Activated T-cell treated with anti-CD3 and anti-CD28 coated beads, Interleukin-2, amount 50 U/mL, for 4 hours (primary cell): Measurements from ENCODE around the gene BMP7. TPM values are rescaled to one million over a fixed set of nuclear protein-coding genes. Genes with fewer than 3 reads are reported as not detected.

ENCODE experiments used
- ATAC-seq, 2 donors: fragments of 200-7000 bp; cut with Tn5 transposase; one replicate each; pipeline ENCODE4 v1.10.0; 2021
- DNase-seq: peaks from one replicate; pipeline ENCODE4 v3.0.0-alpha.2; 2020
- H3K27me3 Mint-ChIP-seq: one replicate; pipeline ENCODE4 v1.8.0; 2021; ENCODE audit warnings: low read depth, mixed read lengths
- H3K36me3 Mint-ChIP-seq: one replicate; pipeline ENCODE4 v1.8.0; 2022; ENCODE audit warnings: mixed read lengths; ENCODE audit not compliant: insufficient read depth
- H3K4me1 Mint-ChIP-seq: one replicate; pipeline ENCODE4 v1.8.0; 2021; ENCODE audit warnings: low read depth, mixed read lengths
- H3K4me3 Mint-ChIP-seq: one replicate; pipeline ENCODE4 v1.8.0; 2021; ENCODE audit warnings: mild to moderate bottlenecking, moderate library complexity, mixed read lengths
- H3K9me3 Mint-ChIP-seq: one replicate; pipeline ENCODE4 v1.8.0; 2021; ENCODE audit warnings: mixed read lengths
- total RNA-seq, 3 donors: library from RNA; stranded (reverse); gene quantifications; one replicate each; pipeline ENCODE4 v1.2.1, GENCODE V29; 2021

Gene BMP7
- total RNA-seq, 3 donors from 2014 or later: 0.08 TPM; not detected in 2

DNA sequence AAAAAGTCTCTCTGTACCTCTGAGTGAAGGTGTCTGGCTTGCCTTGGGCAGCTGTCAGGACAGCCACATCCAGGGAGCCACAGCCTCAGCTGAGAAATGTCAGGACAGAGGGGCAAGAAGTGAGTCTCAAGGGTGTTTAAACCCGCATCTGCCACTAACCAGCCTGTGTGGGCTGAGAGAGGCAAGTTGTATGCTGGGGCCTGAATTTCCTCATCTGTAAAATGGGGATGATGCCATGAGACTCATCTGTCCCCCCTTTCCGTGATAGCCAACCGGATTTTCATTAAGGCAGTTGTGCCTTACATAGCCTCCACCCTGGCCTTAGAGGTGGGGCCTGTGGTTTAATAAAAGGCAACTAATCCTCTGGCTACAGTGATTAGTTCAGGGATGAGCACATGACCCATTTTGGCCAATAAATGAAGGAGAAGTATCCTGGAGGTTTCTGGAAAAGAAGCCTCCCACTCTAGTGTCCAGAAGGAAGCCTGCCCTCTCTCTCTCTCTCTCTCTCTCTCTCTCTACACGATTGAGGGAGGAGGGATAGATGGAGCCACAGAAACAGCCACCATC, 79.3 kb downstream of the BMP7 start:
- H3K36me3 Mint-ChIP-seq: no peaks in the 10 kb centered on the region
- ATAC-seq: no peak
- no peaks in the 10 kb centered on the region for H3K4me1 Mint-ChIP-seq
- H3K4me3 Mint-ChIP-seq: no peak overlapping the region
- no peaks in the 10 kb centered on the region for H3K9me3 Mint-ChIP-seq
- peaks cover 5% of the 10 kb centered on the region for H3K27me3 Mint-ChIP-seq
- no peak for DNase-seq

DNA sequence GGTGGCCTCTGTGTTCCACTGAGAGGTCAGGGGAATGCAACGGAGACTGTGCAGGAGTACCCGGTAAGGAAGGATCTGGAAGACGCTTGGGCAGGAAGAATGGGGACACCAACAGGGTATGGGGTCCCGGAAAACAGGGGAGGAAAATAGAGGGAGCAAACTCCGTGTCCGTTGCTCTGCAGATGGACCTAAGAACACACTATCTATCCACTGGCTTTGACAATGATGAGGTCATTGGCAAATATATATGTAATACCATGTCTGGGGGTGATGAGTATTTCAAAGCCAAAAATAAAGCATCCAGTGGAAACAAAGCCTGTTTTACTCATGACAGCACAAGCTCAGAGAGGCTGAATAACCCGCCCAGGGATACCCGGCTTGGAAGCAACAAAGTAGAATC, 80.2 kb downstream of the BMP7 start:
- DNase-seq (no peak), ATAC-seq (no peak)
- H3K4me3 Mint-ChIP-seq: no peak overlapping the region
- peaks cover 5% of the 10 kb centered on the region for H3K27me3 Mint-ChIP-seq
- H3K4me1 Mint-ChIP-seq: no peaks in the 10 kb centered on the region
- H3K9me3 Mint-ChIP-seq: no peaks in the 10 kb centered on the region
- H3K36me3 Mint-ChIP-seq: no peaks in the 10 kb centered on the region

DNA sequence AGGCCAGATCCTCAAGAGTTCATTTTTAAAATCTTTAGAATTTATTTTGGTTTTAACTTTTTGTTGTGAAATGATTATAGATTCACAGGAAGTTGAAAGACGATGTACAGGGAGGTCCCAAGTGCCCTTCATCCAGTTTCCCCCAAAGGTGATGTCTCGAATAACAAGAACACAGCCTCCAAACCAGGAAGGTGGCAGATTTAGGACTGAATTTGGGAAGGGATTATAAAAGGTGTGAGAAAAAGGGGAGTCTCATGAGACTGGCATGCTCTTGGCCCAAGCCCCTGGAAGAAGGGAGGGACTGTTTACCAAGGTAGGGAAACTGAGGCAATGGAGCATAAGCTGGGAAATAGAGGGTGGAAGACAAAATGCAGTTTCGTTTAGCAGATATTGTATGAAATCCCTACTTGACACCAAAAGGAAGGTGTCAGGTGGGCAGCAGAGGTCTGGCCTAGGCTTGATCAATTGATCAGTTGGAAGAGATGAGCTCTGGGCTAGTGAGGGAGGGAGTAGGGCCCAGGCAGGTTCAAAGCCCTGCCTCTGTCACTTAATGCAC, 81.2 kb downstream of the BMP7 start:
- H3K9me3 Mint-ChIP-seq: no peaks in the 10 kb centered on the region
- H3K36me3 Mint-ChIP-seq: no peaks in the 10 kb centered on the region
- H3K4me1 Mint-ChIP-seq: no peaks in the 10 kb centered on the region
- no peak overlapping the region for H3K4me3 Mint-ChIP-seq
- peaks cover 5% of the 10 kb centered on the region for H3K27me3 Mint-ChIP-seq
- no peak for DNase-seq
- ATAC-seq: no peak

DNA sequence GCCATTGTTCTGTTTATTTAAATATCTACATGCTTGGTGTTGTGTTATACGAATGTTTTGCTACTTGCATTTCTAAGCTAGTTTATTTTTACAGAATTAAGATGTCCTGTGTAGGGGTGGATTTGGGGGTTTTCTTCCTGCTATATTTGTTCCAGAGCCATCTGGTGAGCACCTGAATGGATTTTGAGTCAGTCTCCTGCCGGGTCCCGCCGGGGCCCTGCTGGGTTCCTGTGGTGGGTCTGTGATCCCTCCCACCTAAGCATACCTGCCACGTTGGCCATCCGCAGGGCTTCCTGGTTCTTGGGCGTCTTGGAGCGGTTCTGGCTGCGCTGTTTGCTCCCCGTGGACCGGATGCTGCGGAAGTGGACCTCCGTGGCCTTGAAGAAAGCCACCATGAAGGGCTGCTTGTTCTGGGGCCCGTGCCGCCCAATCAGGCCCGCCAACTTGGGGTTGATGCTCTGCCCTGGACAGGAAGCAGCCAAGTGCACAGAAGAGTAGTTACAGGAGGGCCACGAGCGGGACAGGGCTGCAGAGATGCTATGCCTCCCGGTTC, 82.9 kb downstream of the BMP7 start:
- no peaks in the 10 kb centered on the region for H3K4me1 Mint-ChIP-seq
- no peak overlapping the region for H3K4me3 Mint-ChIP-seq

GRCh38 chr20:57181639-57182038, 84.8 kb downstream of the BMP7 start:
- no peak for DNase-seq
- ATAC-seq: no peak

More for the DNA sequence above, 82.9 kb downstream of the BMP7 start:
- ATAC-seq (no peak), DNase-seq (no peak)
- H3K9me3 Mint-ChIP-seq: no peaks in the 10 kb centered on the region
- no peaks in the 10 kb centered on the region for H3K36me3 Mint-ChIP-seq
- peaks cover 7% of the 10 kb centered on the region for H3K27me3 Mint-ChIP-seq

DNA sequence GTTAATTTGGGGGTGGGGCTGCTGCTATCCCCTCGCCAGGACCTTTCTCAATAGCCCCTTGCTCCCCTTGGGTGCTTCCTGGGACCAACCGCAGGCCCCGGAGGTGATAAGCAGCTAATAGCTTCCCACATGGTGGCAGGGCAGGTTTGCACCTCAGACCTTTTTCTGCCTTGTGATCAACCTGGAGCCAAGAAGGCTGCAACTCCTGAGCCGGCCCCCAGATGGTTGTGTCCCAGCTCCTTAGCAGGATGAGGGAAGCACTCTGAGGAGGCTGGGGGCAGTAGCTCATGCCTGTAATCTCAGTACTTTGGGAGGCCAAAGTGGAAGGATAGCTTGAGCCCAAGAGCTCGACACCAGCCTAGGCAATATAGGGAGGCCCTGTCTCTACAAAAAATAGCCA, 85.5 kb downstream of the BMP7 start:
- Mint-ChIP-seq H3K4me3 (no peak overlapping the region), H3K4me1 (no peaks in the 10 kb centered on the region), H3K9me3 (no peaks in the 10 kb centered on the region), H3K27me3 (peaks cover 13% of the 10 kb centered on the region), H3K36me3 (no peaks in the 10 kb centered on the region)
- no peak for DNase-seq
- ATAC-seq: no peak

More at GRCh38 chr20:57181639-57182038, 84.8 kb downstream of the BMP7 start:
- Mint-ChIP-seq H3K36me3 (no peaks in the 10 kb centered on the region), H3K27me3 (peaks cover 13% of the 10 kb centered on the region), H3K4me3 (no peak overlapping the region), H3K4me1 (no peaks in the 10 kb centered on the region), H3K9me3 (no peaks in the 10 kb centered on the region)

GRCh38 chr20:57180387-57180786, 86.1 kb downstream of the BMP7 start:
- Mint-ChIP-seq H3K27me3 (peaks cover 13% of the 10 kb centered on the region), H3K4me1 (no peaks in the 10 kb centered on the region), H3K36me3 (no peaks in the 10 kb centered on the region), H3K9me3 (no peaks in the 10 kb centered on the region), H3K4me3 (no peak overlapping the region)
- ATAC-seq (no peak), DNase-seq (no peak)

GRCh38 chr20:57179265-57179664, 87.2 kb downstream of the BMP7 start:
- H3K4me1 Mint-ChIP-seq: no peaks in the 10 kb centered on the region
- H3K9me3 Mint-ChIP-seq: no peaks in the 10 kb centered on the region
- ATAC-seq (no peak), DNase-seq (no peak)
- H3K4me3 Mint-ChIP-seq: no peak overlapping the region
- H3K27me3 Mint-ChIP-seq: peaks cover 19% of the 10 kb centered on the region
- no peaks in the 10 kb centered on the region for H3K36me3 Mint-ChIP-seq

DNA sequence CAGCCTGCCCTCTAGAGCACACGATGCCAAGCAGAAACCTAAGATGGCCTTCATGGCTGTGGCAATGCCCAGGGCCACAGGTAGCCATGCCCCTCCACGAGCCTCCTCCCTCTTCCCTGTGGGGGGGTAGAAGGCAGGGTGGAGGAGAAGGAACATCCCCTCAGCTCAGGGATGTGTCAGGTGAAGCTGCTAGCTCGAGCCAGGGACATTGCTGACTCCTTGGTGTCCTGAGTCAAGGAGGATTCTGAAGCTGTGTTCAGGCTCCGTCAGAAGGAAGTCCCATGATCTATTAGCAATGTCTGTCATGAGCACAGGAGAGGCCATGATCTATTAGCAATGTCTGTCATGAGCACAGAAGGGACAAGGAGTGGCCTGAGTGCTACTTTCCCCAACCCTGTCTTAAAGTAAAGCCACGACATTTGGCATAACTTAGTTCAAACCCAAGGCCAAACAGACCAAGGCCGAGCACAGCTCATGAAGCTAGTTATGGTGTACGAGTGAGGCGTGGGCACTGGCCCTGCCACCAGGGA, 87.8 kb downstream of the BMP7 start:
- H3K27me3 Mint-ChIP-seq: peaks cover 15% of the 10 kb centered on the region
- no peaks in the 10 kb centered on the region for H3K9me3 Mint-ChIP-seq
- ATAC-seq: no peak
- H3K4me3 Mint-ChIP-seq: no peak overlapping the region
- H3K4me1 Mint-ChIP-seq: no peaks in the 10 kb centered on the region
- no peaks in the 10 kb centered on the region for H3K36me3 Mint-ChIP-seq
- no peak for DNase-seq

- ATAC-seq (no peak), DNase-seq (no peak)
- H3K36me3 Mint-ChIP-seq: no peaks in the 10 kb centered on the region
- H3K27me3 Mint-ChIP-seq: peaks cover 14% of the 10 kb centered on the region
- H3K4me3 Mint-ChIP-seq: no peak overlapping the region
- no peaks in the 10 kb centered on the region for H3K4me1 Mint-ChIP-seq
- H3K9me3 Mint-ChIP-seq: no peaks in the 10 kb centered on the region
Observed at GRCh38 chr20:57177636-57178280, 88.7 kb downstream of the BMP7 start.

GRCh38 chr20:57176842-57177241, 89.6 kb downstream of the BMP7 start:
- H3K4me1 Mint-ChIP-seq: no peaks in the 10 kb centered on the region
- H3K36me3 Mint-ChIP-seq: no peaks in the 10 kb centered on the region
- peaks cover 16% of the 10 kb centered on the region for H3K27me3 Mint-ChIP-seq
- no peak for ATAC-seq
- no peaks in the 10 kb centered on the region for H3K9me3 Mint-ChIP-seq
- H3K4me3 Mint-ChIP-seq: no peak overlapping the region
- DNase-seq: no peak

DNA sequence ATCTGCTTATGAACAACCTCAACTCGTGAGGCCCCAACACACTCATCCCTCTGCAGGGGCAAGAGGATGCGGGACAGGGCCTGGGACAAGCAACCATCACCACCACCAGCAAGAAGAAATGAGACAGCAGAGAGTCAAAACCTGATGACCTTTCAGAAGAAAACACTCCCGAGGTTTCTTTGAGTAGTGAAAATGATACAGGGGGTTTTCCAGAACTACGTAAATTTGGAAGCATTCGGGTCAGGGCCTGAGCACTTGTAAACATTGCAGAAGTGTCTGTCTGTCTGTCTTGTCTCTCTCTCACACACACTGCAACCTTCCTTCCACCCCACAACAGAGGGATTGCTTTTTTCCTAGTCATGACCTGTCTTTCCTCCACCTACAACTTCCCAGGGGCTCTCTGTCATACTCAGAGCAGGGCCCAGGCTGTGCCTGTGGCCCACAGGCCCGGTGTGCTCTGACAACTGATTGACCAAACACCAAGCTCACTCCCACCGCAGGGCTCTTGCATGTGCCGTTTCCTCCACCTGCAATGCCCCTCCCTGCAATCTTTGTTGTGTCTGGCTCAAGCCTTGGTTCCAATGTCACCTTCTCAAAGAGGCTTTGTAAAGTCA, 90.9 kb downstream of the BMP7 start:
- Mint-ChIP-seq H3K4me3 (no peak overlapping the region), H3K9me3 (no peaks in the 10 kb centered on the region), H3K4me1 (no peaks in the 10 kb centered on the region), H3K36me3 (no peaks in the 10 kb centered on the region), H3K27me3 (peaks cover 16% of the 10 kb centered on the region)
- ATAC-seq (peak in 1 of 2 donors; percentile 32), DNase-seq (no peak)

GRCh38 chr20:57174737-57175136, 91.7 kb downstream of the BMP7 start:
- no peaks in the 10 kb centered on the region for H3K9me3 Mint-ChIP-seq
- DNase-seq: no peak
- no peak overlapping the region for H3K4me3 Mint-ChIP-seq
- H3K4me1 Mint-ChIP-seq: no peaks in the 10 kb centered on the region
- H3K27me3 Mint-ChIP-seq: peaks cover 16% of the 10 kb centered on the region
- H3K36me3 Mint-ChIP-seq: no peaks in the 10 kb centered on the region
- no peak for ATAC-seq

GRCh38 chr20:57173986-57174385, 92.5 kb downstream of the BMP7 start:
- DNase-seq: no peak
- H3K36me3 Mint-ChIP-seq: no peaks in the 10 kb centered on the region
- no peaks in the 10 kb centered on the region for H3K9me3 Mint-ChIP-seq
- ATAC-seq: no peak
- H3K4me1 Mint-ChIP-seq: no peaks in the 10 kb centered on the region
- H3K4me3 Mint-ChIP-seq: no peak overlapping the region
- peaks cover 15% of the 10 kb centered on the region for H3K27me3 Mint-ChIP-seq
